GM18498 (cell line): ENCODE results near the gene SBSN.
A peak's percentile ranks its signal among the peaks of the same experiment; 100 is the strongest.

Experiments
- ATAC-seq: cut with Tn5 transposase; IDR thresholded peaks from one replicate; pipeline ENCODE4 v1.9.1; 2021; ENCODE audit warnings: mild to moderate bottlenecking, moderate library complexity; ENCODE audit not compliant: unreplicated experiment

SBSN gene

GRCh38 chr19:35509861-35510625 lies 18.1 kb downstream of the SBSN start:
- ATAC-seq, result no peak

DNA sequence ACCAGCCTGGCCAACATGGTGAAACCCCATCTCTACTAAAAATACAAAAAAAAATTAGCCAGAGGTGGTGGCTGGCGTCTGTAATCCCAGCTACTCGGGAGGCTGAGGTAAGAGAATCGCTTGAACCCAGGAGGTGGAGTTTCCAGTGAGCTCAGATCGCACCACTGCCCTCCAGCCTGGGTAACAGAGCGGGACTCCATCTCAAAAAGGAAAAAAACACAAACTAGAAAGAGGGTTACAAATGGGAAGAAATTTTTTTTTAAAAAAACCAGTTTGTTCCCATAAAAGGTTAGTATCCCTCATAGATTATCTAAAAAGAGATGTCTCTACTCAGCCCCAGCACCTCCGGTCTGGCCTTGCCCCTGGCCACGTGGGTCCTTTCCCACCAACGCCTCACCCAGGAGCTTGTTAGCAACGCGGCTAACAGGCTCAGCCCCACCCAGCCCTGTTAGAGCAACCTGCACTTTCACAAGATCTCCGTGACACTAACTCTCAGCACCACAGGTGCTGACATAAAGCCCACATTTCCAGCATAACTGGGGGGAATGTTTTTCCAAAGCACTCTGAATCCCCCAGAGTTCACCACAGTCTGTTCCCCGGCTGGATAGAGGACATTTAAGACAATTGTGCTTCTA lies 19.0 kb downstream of the SBSN start:
- no peak for ATAC-seq

DNA sequence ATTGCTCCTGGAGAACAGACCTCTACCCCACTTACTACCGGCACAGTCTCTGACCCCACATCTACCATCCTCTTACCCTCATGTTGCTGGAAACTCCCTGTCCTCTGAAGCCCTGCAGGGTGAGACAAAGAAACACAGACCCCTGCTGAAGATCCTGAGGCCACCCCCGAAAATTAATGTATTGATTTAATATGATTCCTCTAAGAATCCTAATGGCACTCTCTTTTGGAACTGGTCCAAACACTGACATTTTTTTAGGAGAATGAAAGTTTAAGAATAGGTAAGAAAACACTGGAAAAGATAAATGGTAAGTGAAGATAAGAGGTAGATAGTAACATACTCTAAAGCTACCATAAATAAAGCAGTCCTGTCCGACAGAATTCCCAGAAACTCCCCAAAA lies 20.0 kb downstream of the SBSN start:
- ATAC-seq, result no peak

- no peak for ATAC-seq
Measured at GRCh38 chr19:35507561-35507960, 20.6 kb downstream of the SBSN start.

GRCh38 chr19:35506011-35506410 lies 22.1 kb downstream of the SBSN start:
- no peak for ATAC-seq

GRCh38 chr19:35502751-35503150 lies 25.4 kb downstream of the SBSN start:
- ATAC-seq, result no peak

DNA sequence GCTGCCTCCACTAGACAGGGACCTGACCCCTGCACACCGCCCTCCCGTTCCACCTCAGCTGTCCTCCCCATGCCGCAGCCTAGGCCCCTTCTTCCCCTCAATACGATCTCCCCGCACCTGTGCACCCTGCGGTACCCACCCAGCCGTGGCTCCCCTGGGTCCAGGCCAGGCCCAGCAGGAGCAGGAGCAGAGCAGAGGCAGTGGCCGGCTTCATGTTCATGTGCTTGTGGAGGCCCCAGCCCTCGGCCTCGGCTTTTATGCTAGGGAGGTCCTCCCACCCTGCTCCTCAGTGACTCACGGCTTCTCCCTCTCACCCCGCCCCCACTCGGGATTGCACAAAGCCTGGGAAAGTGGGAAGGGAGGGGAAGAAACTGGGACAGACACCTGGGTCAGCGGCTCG lies 26.4 kb downstream of the SBSN start:
- ATAC-seq, result no peak

- no peak for ATAC-seq
Measured at GRCh38 chr19:35500611-35501010, 27.5 kb downstream of the SBSN start.

DNA sequence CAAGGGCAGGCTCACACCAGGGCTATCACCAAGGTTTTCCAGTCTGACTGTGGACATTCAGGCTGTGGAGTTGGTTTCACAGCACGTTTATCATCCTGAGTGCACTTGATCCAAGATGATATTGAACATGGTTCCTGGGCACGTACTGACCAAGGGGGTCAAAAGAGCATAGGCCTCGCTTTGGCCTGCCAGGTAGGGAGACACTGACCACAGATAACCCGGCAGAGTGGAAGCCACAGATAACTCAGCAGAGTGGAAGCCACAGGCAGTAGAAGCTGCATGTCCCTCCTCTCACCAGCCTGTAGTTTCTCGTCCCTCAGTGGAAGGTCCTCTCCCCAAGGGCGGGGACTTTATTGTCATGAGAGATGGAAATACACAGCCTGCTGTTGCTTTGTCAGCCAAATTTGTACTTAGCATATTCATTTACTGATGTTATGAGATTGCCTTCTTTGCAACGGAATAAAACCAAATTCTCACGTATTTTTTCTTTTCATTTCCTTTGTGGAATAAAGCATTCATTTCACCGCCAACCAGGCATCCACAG lies 29.1 kb downstream of the SBSN start:
- ATAC-seq, result no peak

DNA sequence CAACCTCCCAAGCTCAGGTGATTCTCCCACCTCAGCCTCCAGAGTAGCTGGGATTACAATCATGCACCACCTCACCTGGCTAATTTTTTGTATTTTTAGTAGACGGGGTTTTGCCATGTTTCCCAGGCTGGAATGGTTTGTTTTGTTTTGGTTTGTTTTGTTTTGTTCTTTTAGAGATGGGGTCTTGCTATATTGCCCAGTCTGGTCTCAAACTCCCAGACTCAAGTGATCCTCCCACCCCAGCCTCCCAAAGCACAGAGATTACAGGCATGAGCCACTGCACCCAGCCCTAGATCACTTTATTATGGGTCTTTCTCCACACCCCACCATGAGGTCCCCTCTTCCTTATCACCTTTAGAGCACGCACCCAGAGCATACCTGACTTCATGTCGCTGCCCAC lies 29.9 kb downstream of the SBSN start:
- ATAC-seq, result no peak

DNA sequence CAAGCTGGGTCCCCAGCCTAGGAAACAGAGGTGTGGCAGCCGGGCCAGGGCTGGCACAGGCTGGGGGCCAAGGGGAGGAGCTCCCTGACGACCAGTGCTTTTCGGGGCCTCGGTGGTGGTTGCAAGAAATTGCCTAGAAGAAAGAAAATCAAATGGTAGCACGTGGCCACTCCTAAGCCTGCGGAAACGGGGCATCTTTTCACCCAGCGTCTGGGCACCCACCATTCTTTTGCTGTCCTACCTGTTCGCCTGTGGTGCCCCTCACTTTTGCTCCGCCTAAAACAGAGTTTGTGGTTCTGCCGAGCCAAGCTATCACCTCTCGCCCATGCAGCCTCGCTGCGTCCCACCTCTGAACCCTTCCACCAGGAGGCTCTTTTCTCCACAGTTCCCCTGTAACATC lies 30.7 kb downstream of the SBSN start:
- ATAC-seq, result no peak

GRCh38 chr19:35495107-35496064 lies 32.7 kb downstream of the SBSN start:
- no peak for ATAC-seq

- ATAC-seq, result no peak
Measured at GRCh38 chr19:35493971-35494370, 34.1 kb downstream of the SBSN start.

DNA sequence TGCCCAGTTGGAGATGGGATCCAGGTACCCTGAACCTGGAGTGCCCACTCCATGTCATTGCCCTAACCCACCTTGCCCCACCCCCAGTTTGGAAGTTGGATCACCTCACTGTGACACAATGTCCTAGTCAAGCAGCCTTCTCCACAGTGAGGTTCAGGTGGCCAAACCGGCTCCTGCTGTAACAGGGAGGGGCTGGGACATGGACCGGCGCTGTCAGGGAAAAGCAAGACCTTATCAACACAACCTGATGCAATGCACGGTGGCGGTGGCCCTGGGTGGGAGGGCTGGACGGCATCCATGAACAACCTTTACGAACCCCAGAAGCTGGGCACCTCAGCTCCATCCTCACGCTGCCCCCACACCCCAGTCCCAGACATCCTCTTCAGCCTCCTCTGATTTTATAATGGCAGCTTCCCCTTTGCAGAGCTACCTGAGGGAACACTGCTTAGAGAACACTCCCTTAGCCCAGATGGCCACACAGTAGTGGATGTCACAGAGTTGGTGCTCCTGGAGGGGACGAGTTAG lies 36.2 kb downstream of the SBSN start:
- ATAC-seq, result no peak

DNA sequence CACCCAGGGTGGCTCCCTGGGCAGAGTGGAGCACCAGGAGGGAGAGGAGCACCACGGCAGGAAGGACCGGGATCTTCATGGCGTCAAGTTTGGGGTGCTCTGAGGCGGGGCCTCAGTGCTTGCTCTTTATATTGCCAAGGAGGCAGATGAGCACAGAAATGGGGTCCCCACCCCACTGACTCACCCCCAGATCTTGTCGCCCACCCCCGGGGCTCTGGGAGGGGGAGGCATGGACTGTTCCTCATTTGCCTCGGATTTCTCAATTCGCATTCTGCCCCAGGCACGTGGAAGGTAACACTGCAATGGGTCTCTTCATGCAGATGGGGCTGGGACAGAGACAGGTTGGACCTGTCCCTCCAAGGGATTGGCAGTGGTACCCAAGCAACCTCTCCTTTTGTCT lies 37.7 kb downstream of the SBSN start, which contains the start of gene KRTDAP:
Gene KRTDAP (minus strand): TSS at position 101 of the 400 bp plus-strand sequence. CDS start 22 bp downstream, at position 79.
- no peak for ATAC-seq

GRCh38 chr19:35488677-35489076 lies 39.4 kb downstream of the SBSN start:
- ATAC-seq, result no peak

GRCh38 chr19:35487656-35488182 lies 40.4 kb downstream of the SBSN start:
- ATAC-seq, result no peak

DNA sequence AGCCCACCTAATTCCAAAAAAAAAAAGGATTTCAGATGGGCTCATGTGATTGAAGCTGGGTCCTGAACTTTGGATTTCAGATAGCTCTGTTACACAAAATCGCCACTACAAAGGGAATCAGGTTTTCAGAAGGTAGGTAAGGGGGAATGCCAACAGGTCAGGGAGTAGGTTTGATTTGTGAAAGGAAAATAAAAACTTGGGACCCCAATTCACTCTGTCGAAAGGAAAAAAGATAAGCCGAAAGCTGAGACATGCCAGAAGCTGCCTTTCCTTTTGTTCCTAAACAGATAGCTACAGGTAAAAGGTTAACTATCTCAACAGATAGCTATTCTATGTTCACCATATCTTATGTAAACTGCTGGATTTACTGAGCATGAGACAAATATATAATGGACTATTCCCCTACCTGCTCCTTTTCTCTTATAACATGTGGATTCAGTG lies 41.8 kb downstream of the SBSN start:
- no peak for ATAC-seq

GRCh38 chr19:35484252-35485036 lies 43.7 kb downstream of the SBSN start:
- ATAC-seq, result peak; percentile 62

DNA sequence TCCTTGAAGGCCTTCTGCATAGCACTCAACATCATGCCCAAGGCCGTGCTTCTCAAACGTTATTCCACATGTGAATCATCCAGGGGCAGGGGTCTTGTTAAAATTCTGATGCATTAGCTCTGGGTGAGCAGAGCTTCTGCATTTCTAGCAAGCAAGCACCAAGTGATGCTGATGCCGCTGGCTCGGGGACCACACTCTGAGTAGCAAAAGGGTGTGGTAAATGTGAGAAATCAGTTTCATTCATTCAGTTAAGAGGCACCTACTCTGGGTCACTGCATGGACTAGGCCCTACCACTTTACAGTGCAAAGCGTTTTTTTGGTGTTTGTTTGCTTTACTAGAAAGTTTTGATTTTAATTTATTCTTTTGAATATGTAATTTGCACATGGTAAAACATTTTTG lies 45.0 kb downstream of the SBSN start:
- no peak for ATAC-seq
